CD14-positive monocyte (primary cell): ENCODE data around the gene IL18RAP. TPM values are rescaled to one million over a fixed set of nuclear protein-coding genes. Genes with fewer than 3 reads are reported as not detected.

Experiments used
- DNase-seq, 3 donors: peaks; one replicate each; pipeline ENCODE4 v3.0.0-alpha.2; 2011 to 2022
- H2AFZ ChIP-seq: 2 replicates; pipeline ENCODE4 v1.6.0; 2012; ENCODE audit warnings: mild to moderate bottlenecking, low read depth, low read length, inconsistent platforms; ENCODE audit not compliant: insufficient read depth, poor library complexity, severe bottlenecking
- H3K27ac ChIP-seq, 2 donors: 1 replicate in 1 of 2; 2 replicates in 1 of 2; pipeline ENCODE4 v1.5.1; 2012 to 2013; ENCODE audit warnings: low read length in 2 of 2, control low read depth in 1 of 2, inconsistent platforms in 1 of 2, low read depth in 1 of 2, mild to moderate bottlenecking in 1 of 2
- H3K27me3 ChIP-seq, 2 donors: one replicate each; pipeline versions ENCODE4 v1.6.0 to v1.6.1; 2011 to 2013; ENCODE audit warnings: low read length in 2 of 2; ENCODE audit not compliant: control insufficient read depth in 2 of 2, insufficient read depth in 2 of 2
- H3K36me3 ChIP-seq, 2 donors: replicated peaks in 1 of 2; 1 replicate in 1 of 2; 2 replicates in 1 of 2; pipeline versions ENCODE4 v1.5.1 to v1.6.1; 2012 to 2013; ENCODE audit warnings: low read length in 2 of 2, control low read depth in 1 of 2, inconsistent platforms in 1 of 2, mild to moderate bottlenecking in 1 of 2; ENCODE audit not compliant: insufficient read depth in 2 of 2, control insufficient read depth in 1 of 2
- H3K4me1 ChIP-seq, 2 donors: 1 replicate in 1 of 2; 2 replicates in 1 of 2; pipeline versions ENCODE4 v1.5.1 to v1.6.1; 2012 to 2013; ENCODE audit warnings: low read length in 2 of 2, control low read depth in 1 of 2, inconsistent platforms in 1 of 2, mild to moderate bottlenecking in 1 of 2, moderate library complexity in 1 of 2; ENCODE audit not compliant: insufficient read depth in 2 of 2, control insufficient read depth in 1 of 2
- H3K4me2 ChIP-seq: replicated peaks from 2 replicates; pipeline ENCODE3; 2012; ENCODE audit warnings: low read length, moderate library complexity, mild to moderate bottlenecking; ENCODE audit not compliant: poor library complexity, severe bottlenecking; ENCODE audit errors: extremely low read depth
- H3K4me3 ChIP-seq, 3 experiments: fragments of 200-600 bp in 1 of 3; sonication (generic) in 1 of 3; replicated peaks in 1 of 3; 1 replicate in 2 of 3; 2 replicates in 1 of 3; pipeline ENCODE4 v1.5.1; 2011 to 2013; ENCODE audit warnings: low read length in 3 of 3, mild to moderate bottlenecking in 3 of 3, control low read depth in 2 of 3, low read depth in 2 of 3, inconsistent platforms in 1 of 3, moderate library complexity in 1 of 3
- H3K79me2 ChIP-seq: 2 replicates; pipeline ENCODE4 v1.6.0; 2012; ENCODE audit warnings: mild to moderate bottlenecking, control low read depth, inconsistent platforms, low read length, moderate library complexity; ENCODE audit not compliant: insufficient read depth
- H3K9ac ChIP-seq: 2 replicates; pipeline ENCODE4 v1.6.0; 2017; ENCODE audit warnings: low read length, mild to moderate bottlenecking; ENCODE audit not compliant: insufficient read depth, poor library complexity, severe bottlenecking
- H3K9me3 ChIP-seq, 2 donors: replicated peaks in 1 of 2; 1 replicate in 1 of 2; 2 replicates in 1 of 2; pipeline versions ENCODE4 v1.5.1 to v1.6.1; 2012 to 2013; ENCODE audit warnings: low read length in 2 of 2, control low read depth in 1 of 2; ENCODE audit not compliant: control insufficient read depth in 1 of 2, insufficient read depth in 1 of 2
- H4K20me1 ChIP-seq: 2 replicates; pipeline ENCODE4 v1.6.0; 2012; ENCODE audit warnings: mild to moderate bottlenecking, low read length, control low read depth, moderate library complexity; ENCODE audit not compliant: insufficient read depth
- H3K27ac Mint-ChIP-seq, 7 donors: one replicate each; pipeline ENCODE4 v1.8.0; 2020; ENCODE audit warnings: mild to moderate bottlenecking in 7 of 7, mixed read lengths in 7 of 7, moderate library complexity in 6 of 7, inconsistent platforms in 2 of 7
- H3K27me3 Mint-ChIP-seq, 3 donors: one replicate each; pipeline ENCODE4 v1.8.0; 2021 to 2022; ENCODE audit warnings: low read depth in 3 of 3, mild to moderate bottlenecking in 3 of 3, mixed read lengths in 3 of 3, moderate library complexity in 3 of 3, inconsistent platforms in 1 of 3
- H3K36me3 Mint-ChIP-seq, 2 donors: one replicate each; pipeline ENCODE4 v1.8.0; 2020; ENCODE audit warnings: mixed read lengths in 2 of 2, inconsistent platforms in 1 of 2, mild to moderate bottlenecking in 1 of 2
- H3K4me1 Mint-ChIP-seq: one replicate; pipeline ENCODE4 v1.8.0; 2020; ENCODE audit warnings: mild to moderate bottlenecking, mixed read lengths
- H3K4me3 Mint-ChIP-seq, 2 donors: one replicate each; pipeline ENCODE4 v1.8.0; 2020; ENCODE audit warnings: mild to moderate bottlenecking in 2 of 2, mixed read lengths in 2 of 2, moderate library complexity in 1 of 2
- H3K9me3 Mint-ChIP-seq, 7 donors: one replicate each; pipeline ENCODE4 v1.8.0; 2020 to 2022; ENCODE audit warnings: mixed read lengths in 7 of 7, mild to moderate bottlenecking in 6 of 7, moderate library complexity in 6 of 7, inconsistent platforms in 2 of 7
- CTCF ChIP-seq: fragments of 200-600 bp; IDR thresholded peaks from one replicate; pipeline ENCODE4 v1.8.0; 2022; ENCODE audit warnings: antibody characterized with exemption, mild to moderate bottlenecking
- WGBS: methylation state at CpG from one replicate; pipeline ENCODE4 v1.1.5; 2013; ENCODE audit warnings: missing lambda C conversion rate; ENCODE audit not compliant: insufficient coverage; 5-methylcytosine and 5-hydroxymethylcytosine counted together
- intact Hi-C, 2 donors: fragments of 100-400 bp; cut with micrococcal nuclease; formaldehyde crosslinking; loops; one replicate each; pipeline versions ENCODE4 v1.15.0 to v1.15.1; 2023
- polyA plus RNA-seq, 3 donors: library from polyadenylated mRNA; depleted of rRNA in 1 of 3; unstranded in 2 of 3; stranded (reverse) in 1 of 3; fragments of 300-500 nt in 2 of 3; fragments of >200 nt in 1 of 3; fragmentation: Illumina TruSeq in 2 of 3; gene quantifications; 1 replicate in 2 of 3; 2 replicates in 1 of 3; pipeline ENCODE4 v1.2.3, GENCODE V29; 2012 to 2021

The IL18RAP gene
- polyA plus RNA-seq, 3 donors: 0.24 TPM; not detected in 2

- intact Hi-C loops: no loop called here
- H3K79me2 ChIP-seq: no peaks in the 10 kb centered on the region
- Mint-ChIP-seq H3K9me3 (peaks cover 0 to 2% (median 0%) of the 10 kb centered on the region in 7 donors), H3K27ac (peak overlapping the region in 1 of 7 donors; percentile 60), H3K27me3 (peaks cover 0 to 3% (median 0%) of the 10 kb centered on the region in 3 donors), H3K4me3 (no peak overlapping the region), H3K4me1 (peaks cover 50% of the 10 kb centered on the region), H3K36me3 (no peaks in the 10 kb centered on the region)
- no peaks in the 10 kb centered on the region for H4K20me1 ChIP-seq
- H3K4me2 ChIP-seq: no peak overlapping the region
- TF ChIP-seq CTCF: no peak
- no CpG with 5 or more reads among the region's 3 CpGs for WGBS
- H3K4me3 ChIP-seq: no peak overlapping the region
- H3K27me3 ChIP-seq: no peaks in the 10 kb centered on the region
- no peak overlapping the region for H2AFZ ChIP-seq
- H3K36me3 ChIP-seq: no peaks in the 10 kb centered on the region
- no peak overlapping the region for H3K9ac ChIP-seq
- H3K27ac ChIP-seq: no peak overlapping the region
- peaks cover 44 to 54% of the 10 kb centered on the region in 2 donors for H3K4me1 ChIP-seq
- no peaks in the 10 kb centered on the region for H3K9me3 ChIP-seq
- peak; percentile 20 to 40 (median 38) for DNase-seq
These were observed 1.8 kb downstream of the IL18RAP start for GRCh38 chr2:102424754-102425153.

GRCh38 chr2:102425441-102426132 is 2.6 kb downstream of the IL18RAP start:
- no peak overlapping the region for H2AFZ ChIP-seq
- TF ChIP-seq CTCF: no peak
- intact Hi-C loops: no loop called here
- no peak for DNase-seq
- no CpG with 5 or more reads among the region's 5 CpGs for WGBS
- H3K27me3 Mint-ChIP-seq: peaks cover 0 to 3% (median 0%) of the 10 kb centered on the region in 3 donors
- H3K4me1 Mint-ChIP-seq: peaks cover 47% of the 10 kb centered on the region
- no peak overlapping the region for H3K27ac ChIP-seq
- no peak overlapping the region for H3K4me2 ChIP-seq
- no peaks in the 10 kb centered on the region for H3K36me3 Mint-ChIP-seq
- no peaks in the 10 kb centered on the region for H4K20me1 ChIP-seq
- no peaks in the 10 kb centered on the region for H3K27me3 ChIP-seq
- H3K36me3 ChIP-seq: no peaks in the 10 kb centered on the region
- H3K4me3 Mint-ChIP-seq: no peak overlapping the region
- H3K9me3 Mint-ChIP-seq: peaks cover 0 to 2% (median 0%) of the 10 kb centered on the region in 7 donors
- H3K27ac Mint-ChIP-seq: no peak overlapping the region
- no peak overlapping the region for H3K9ac ChIP-seq
- no peaks in the 10 kb centered on the region for H3K79me2 ChIP-seq
- H3K4me3 ChIP-seq: no peak overlapping the region
- peaks cover 41 to 48% of the 10 kb centered on the region in 2 donors for H3K4me1 ChIP-seq
- no peaks in the 10 kb centered on the region for H3K9me3 ChIP-seq
